ENCODE data around the gene BEST1. TPM values are rescaled to one million over a fixed set of nuclear protein-coding genes. Genes with fewer than 3 reads are reported as not detected.

Gene BEST1
- total and polyA plus RNA-seq, 2 of the 13 experiments (the other 11 are each of a cell fraction or from before 2014, with no cell fraction given) = 0.09 to 0.65 TPM

DNA sequence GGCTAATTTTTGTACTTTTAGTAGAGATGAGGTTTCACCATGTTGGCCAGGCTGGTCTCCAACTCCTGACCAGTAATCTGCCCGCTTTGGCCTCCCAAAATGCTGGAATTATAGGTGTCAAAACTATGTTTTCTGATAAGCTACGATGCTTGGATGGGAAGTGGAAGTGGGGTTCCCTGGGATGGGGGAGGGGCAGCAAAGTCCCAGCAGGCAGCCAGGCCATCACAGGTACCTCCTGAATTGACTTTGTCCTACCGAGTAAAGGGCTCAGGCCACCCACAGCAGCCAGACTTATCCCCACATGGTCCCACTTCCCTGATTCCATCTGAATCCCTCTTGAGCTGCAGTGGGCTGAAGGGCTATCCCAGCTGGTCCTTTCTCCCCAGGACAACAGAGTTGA, 10.4 kb downstream of the BEST1 start:
- no peak for ATAC-seq
- peaks cover 8% of the 10 kb centered on the region for H3K79me2 ChIP-seq (ENCODE audit: insufficient read depth, low read length)
- H2AFZ ChIP-seq (ENCODE audit: low read length) = no peak overlapping the region
- in situ Hi-C loops (cut with HindIII; ENCODE audit: extremely low pct_ligation_motif_present, low pct_unique_long_range_greater_than_20kb) = no loop called here
- intact Hi-C loops (cut with micrococcal nuclease; ENCODE audit: unreplicated experiment) = no loop called here
- TF ChIP-seq SRSF4 (IDR thresholded peaks at IDR 0.05; ENCODE audit: low read depth, low read length, poor library complexity, severe bottlenecking) (no peak), ZNF451 (CRISPR knock-in tag; IDR thresholded peaks at IDR 0.05) (no peak), FOXK1 (CRISPR knock-in tag; IDR thresholded peaks at IDR 0.05; ENCODE audit: borderline replicate concordance, low read depth) (no peak), MTF2 (CRISPR knock-in tag; IDR thresholded peaks at IDR 0.05; ENCODE audit: borderline replicate concordance) (no peak), MXI1 (IDR thresholded peaks at IDR 0.05; ENCODE audit: borderline replicate concordance, low read depth, low read length) (no peak), ADNP (CRISPR knock-in tag; IDR thresholded peaks at IDR 0.05) (no peak)
- TF ChIP-seq, protein P1, sequence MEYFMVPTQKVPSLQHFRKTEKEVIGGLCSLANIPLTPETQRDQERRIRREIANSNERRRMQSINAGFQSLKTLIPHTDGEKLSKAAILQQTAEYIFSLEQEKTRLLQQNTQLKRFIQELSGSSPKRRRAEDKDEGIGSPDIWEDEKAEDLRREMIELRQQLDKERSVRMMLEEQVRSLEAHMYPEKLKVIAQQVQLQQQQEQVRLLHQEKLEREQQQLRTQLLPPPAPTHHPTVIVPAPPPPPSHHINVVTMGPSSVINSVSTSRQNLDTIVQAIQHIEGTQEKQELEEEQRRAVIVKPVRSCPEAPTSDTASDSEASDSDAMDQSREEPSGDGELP (IDR thresholded peaks at IDR 0.05; ENCODE audit: borderline replicate concordance, low read depth) = no peak
- TF ChIP-seq, protein P2, sequence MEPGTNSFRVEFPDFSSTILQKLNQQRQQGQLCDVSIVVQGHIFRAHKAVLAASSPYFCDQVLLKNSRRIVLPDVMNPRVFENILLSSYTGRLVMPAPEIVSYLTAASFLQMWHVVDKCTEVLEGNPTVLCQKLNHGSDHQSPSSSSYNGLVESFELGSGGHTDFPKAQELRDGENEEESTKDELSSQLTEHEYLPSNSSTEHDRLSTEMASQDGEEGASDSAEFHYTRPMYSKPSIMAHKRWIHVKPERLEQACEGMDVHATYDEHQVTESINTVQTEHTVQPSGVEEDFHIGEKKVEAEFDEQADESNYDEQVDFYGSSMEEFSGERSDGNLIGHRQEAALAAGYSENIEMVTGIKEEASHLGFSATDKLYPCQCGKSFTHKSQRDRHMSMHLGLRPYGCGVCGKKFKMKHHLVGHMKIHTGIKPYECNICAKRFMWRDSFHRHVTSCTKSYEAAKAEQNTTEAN (CRISPR knock-in tag; conservative IDR thresholded peaks at IDR 0.05) = no peak
- TF ChIP-seq, protein P3, sequence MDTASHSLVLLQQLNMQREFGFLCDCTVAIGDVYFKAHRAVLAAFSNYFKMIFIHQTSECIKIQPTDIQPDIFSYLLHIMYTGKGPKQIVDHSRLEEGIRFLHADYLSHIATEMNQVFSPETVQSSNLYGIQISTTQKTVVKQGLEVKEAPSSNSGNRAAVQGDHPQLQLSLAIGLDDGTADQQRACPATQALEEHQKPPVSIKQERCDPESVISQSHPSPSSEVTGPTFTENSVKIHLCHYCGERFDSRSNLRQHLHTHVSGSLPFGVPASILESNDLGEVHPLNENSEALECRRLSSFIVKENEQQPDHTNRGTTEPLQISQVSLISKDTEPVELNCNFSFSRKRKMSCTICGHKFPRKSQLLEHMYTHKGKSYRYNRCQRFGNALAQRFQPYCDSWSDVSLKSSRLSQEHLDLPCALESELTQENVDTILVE (CRISPR knock-in tag; IDR thresholded peaks at IDR 0.05) = no peak
- CTCF ChIA-PET (ENCODE audit: low intra/inter-chr PET ratio, low total read pairs) = no interaction called here
- H3K36me3 ChIP-seq (replicated peaks in 1 of 2; ENCODE audit: control insufficient read depth in 1 of 2, insufficient read depth in 2 of 2, low read length in 2 of 2) = peaks cover 4 to 16% of the 10 kb centered on the region in 2 experiments; a peak in 4 of 5 replicates
- POLR2A ChIA-PET = interaction anchor here (6.1 to 9.7 kb wide), 4 partner anchors 10 to 34 kb away, joined by 99 to 323 read pairs (median 148); partner anchors contain the start of gene BEST1
- BruUV-seq (replicated peaks) = no TSS peak
- H3K9ac ChIP-seq (ENCODE audit: insufficient read depth, low read depth, low read length) = no peak overlapping the region
- no peaks in the 10 kb centered on the region for H3K9me3 ChIP-seq (ENCODE audit: low read length)
- no peak for DNase-seq (ENCODE audit: low spot score)
- H3K4me1 ChIP-seq (ENCODE audit: insufficient read depth, low read length) = peaks cover 51% of the 10 kb centered on the region
- no peaks in the 10 kb centered on the region for H3K27me3 ChIP-seq (ENCODE audit: control insufficient read depth in 1 of 2, insufficient read depth in 2 of 2, low read length in 2 of 2)
- 51% methylated on average over 3 of the region's 3 CpGs for WGBS (ENCODE audit: low lambda C conversion rate)
- H4K20me1 ChIP-seq (ENCODE audit: insufficient read depth, low read length) = peaks cover 25% of the 10 kb centered on the region
- H3K4me3 ChIP-seq (replicated peaks in 1 of 3; ENCODE audit: insufficient read depth in 1 of 3, low read depth in 2 of 3, low read length in 3 of 3) = no peak overlapping the region
- no peak overlapping the region for H3K27ac ChIP-seq (ENCODE audit: extremely low read length, insufficient read depth, low read length)
- FAIRE-seq = no peak
- H3K4me2 ChIP-seq (ENCODE audit: low read depth, low read length) = no peak overlapping the region
